CD4-positive, alpha-beta T cell (primary cell): Measurements from ENCODE around the gene GPR6. TPM values are rescaled to one million over a fixed set of nuclear protein-coding genes. Genes with fewer than 3 reads are reported as not detected.

ENCODE experiments used
- ATAC-seq: fragments of 200-7000 bp; cut with Tn5 transposase; one replicate; pipeline ENCODE4 v1.10.0; 2022; ENCODE audit warnings: mild to moderate bottlenecking; ENCODE audit not compliant: poor library complexity
- CTCF ChIA-PET: fragments of 350-600 bp; sonication (Branson Sonifier 250); formaldehyde crosslinking; loops from one replicate; lab custom pipeline; 2021; ENCODE audit warnings: antibody characterized with exemption, inconsistent platforms; lab: Charles Lee
- POLR2A ChIA-PET: fragments of 350-600 bp; sonication (Branson Sonifier 250); formaldehyde crosslinking; loops from one replicate; lab custom pipeline; 2021; ENCODE audit warnings: antibody characterized with exemption, inconsistent platforms; lab: Charles Lee
- DNase-seq, 14 experiments: peaks; one replicate each; pipeline ENCODE4 v3.0.0-alpha.2; 2013 to 2020; ENCODE audit warnings: mixed read lengths in 2 of 14
- H3K27ac ChIP-seq, 2 donors: one replicate each; pipeline versions ENCODE4 v1.5.1 to v1.7.0; 2013; ENCODE audit warnings: low read length in 2 of 2, low read depth in 1 of 2, mild to moderate bottlenecking in 1 of 2
- H3K27me3 ChIP-seq, 2 experiments: 1 replicate in 1 of 2; 2 replicates in 1 of 2; pipeline versions ENCODE4 v1.6.1 to v1.7.0; 2013; ENCODE audit warnings: low read length in 2 of 2, control low read depth in 1 of 2, mild to moderate bottlenecking in 1 of 2, moderate library complexity in 1 of 2; ENCODE audit not compliant: insufficient read depth in 2 of 2, control insufficient read depth in 1 of 2
- H3K36me3 ChIP-seq: one replicate; pipeline ENCODE4 v1.6.1; 2013; ENCODE audit warnings: low read length, control low read depth; ENCODE audit not compliant: insufficient read depth
- H3K4me1 ChIP-seq: one replicate; pipeline ENCODE4 v1.6.1; 2013; ENCODE audit warnings: low read length, control low read depth; ENCODE audit not compliant: insufficient read depth
- H3K4me3 ChIP-seq: one replicate; pipeline ENCODE4 v1.5.1; 2013; ENCODE audit warnings: mild to moderate bottlenecking, low read length, moderate library complexity
- H3K9me3 ChIP-seq, 2 experiments: 1 replicate in 1 of 2; 2 replicates in 1 of 2; pipeline versions ENCODE4 v1.6.1 to v1.7.0; 2013; ENCODE audit warnings: low read length in 2 of 2, mild to moderate bottlenecking in 2 of 2, control low read depth in 1 of 2, moderate library complexity in 1 of 2; ENCODE audit not compliant: control insufficient read depth in 1 of 2, insufficient read depth in 1 of 2
- H3K27ac Mint-ChIP-seq: one replicate; pipeline ENCODE4 v1.8.0; 2020; ENCODE audit warnings: mixed read lengths
- H3K27me3 Mint-ChIP-seq: one replicate; pipeline ENCODE4 v1.8.0; 2021; ENCODE audit warnings: mixed read lengths
- H3K36me3 Mint-ChIP-seq: one replicate; pipeline ENCODE4 v1.8.0; 2021; ENCODE audit warnings: low read depth, mixed read lengths
- H3K4me1 Mint-ChIP-seq: one replicate; pipeline ENCODE4 v1.8.0; 2021; ENCODE audit warnings: low read depth, mixed read lengths
- H3K4me3 Mint-ChIP-seq: one replicate; pipeline ENCODE4 v1.8.0; 2020; ENCODE audit warnings: mild to moderate bottlenecking, mixed read lengths
- H3K9me3 Mint-ChIP-seq: one replicate; pipeline ENCODE4 v1.8.0; 2020; ENCODE audit warnings: mixed read lengths
- CTCF ChIP-seq: fragments of 200-600 bp; IDR thresholded peaks from one replicate; pipeline ENCODE4 v1.8.0; 2022; ENCODE audit warnings: antibody characterized with exemption, mild to moderate bottlenecking
- intact Hi-C, 2 experiments: fragments of 100-400 bp; cut with DNase I in 1 of 2; cut with micrococcal nuclease in 1 of 2; formaldehyde crosslinking; loops; one replicate each; pipeline versions ENCODE4 v1.15.1 to v1.9.0; 2023 to 2025; cut with DNase I, micrococcal nuclease
- total RNA-seq, 174 experiments: library from RNA in 2 of 174; stranded (reverse) in 2 of 174; gene quantifications; one replicate each; pipeline ENCODE4 v1.2.3 and lab custom pipeline; 2021 to 2026

Gene GPR6
- total RNA-seq, 2 experiments from 2014 or later, result not detected

- Histone ChIP-seq H3K4me1 (no peaks in the 10 kb centered on the region), H3K4me3 (no peak overlapping the region), H3K27me3 (peaks cover 0 to 5% of the 10 kb centered on the region in 2 experiments), H3K36me3 (no peaks in the 10 kb centered on the region), H3K9me3 (no peaks in the 10 kb centered on the region), H3K27ac (no peak overlapping the region)
- Mint-ChIP-seq H3K4me1 (no peaks in the 10 kb centered on the region), H3K27ac (no peak overlapping the region), H3K4me3 (no peak overlapping the region), H3K9me3 (no peaks in the 10 kb centered on the region), H3K27me3 (peaks cover 18% of the 10 kb centered on the region), H3K36me3 (no peaks in the 10 kb centered on the region)
- intact Hi-C loops, result no loop called here
- ATAC-seq (no peak), DNase-seq (no peak)
- CTCF ChIA-PET, result no interaction called here
- POLR2A ChIA-PET, result no interaction called here
- no peak for TF ChIP-seq CTCF
Observed at GRCh38 chr6:109991201-109992101, 13.3 kb downstream of the GPR6 start.

- Mint-ChIP-seq H3K27me3 (peaks cover 39% of the 10 kb centered on the region), H3K4me1 (no peaks in the 10 kb centered on the region), H3K27ac (no peak overlapping the region), H3K4me3 (no peak overlapping the region), H3K9me3 (peaks cover 2% of the 10 kb centered on the region), H3K36me3 (no peaks in the 10 kb centered on the region)
- no peaks in the 10 kb centered on the region for H3K4me1 ChIP-seq
- H3K27me3 ChIP-seq, result peaks cover 15 to 23% of the 10 kb centered on the region in 2 experiments
- H3K9me3 ChIP-seq, result no peaks in the 10 kb centered on the region
- DNase-seq (no peak), ATAC-seq (no peak)
- H3K27ac ChIP-seq, result no peak overlapping the region
- intact Hi-C loops, result no loop called here
- ChIA-PET POLR2A (no interaction called here), CTCF (no interaction called here)
- H3K4me3 ChIP-seq, result no peak overlapping the region
- H3K36me3 ChIP-seq, result no peaks in the 10 kb centered on the region
- no peak for TF ChIP-seq CTCF
Observed at GRCh38 chr6:109998159-109998785, 20.2 kb downstream of the GPR6 start.

- Histone ChIP-seq H3K9me3 (no peaks in the 10 kb centered on the region), H3K27ac (no peak overlapping the region), H3K4me3 (no peak overlapping the region), H3K4me1 (no peaks in the 10 kb centered on the region), H3K36me3 (no peaks in the 10 kb centered on the region), H3K27me3 (peaks cover 18 to 33% of the 10 kb centered on the region in 2 experiments)
- Mint-ChIP-seq H3K9me3 (peaks cover 2% of the 10 kb centered on the region), H3K27ac (no peak overlapping the region), H3K4me3 (no peak overlapping the region), H3K4me1 (no peaks in the 10 kb centered on the region), H3K27me3 (peaks cover 47% of the 10 kb centered on the region), H3K36me3 (no peaks in the 10 kb centered on the region)
- ChIA-PET CTCF (no interaction called here), POLR2A (no interaction called here)
- TF ChIP-seq CTCF, result no peak
- ATAC-seq (no peak), DNase-seq (no peak)
- intact Hi-C loops, result no loop called here
Observed at GRCh38 chr6:109999740-110000139, 21.6 kb downstream of the GPR6 start.
